SK-N-SH (cell line): ENCODE measurements around the gene TMEM74B.

Experiments
- EP300 ChIP-seq, 2 experiments: IDR thresholded peaks; 2 replicates each; pipeline versions ENCODE4 v1.4.0 to v1.6.1; 2012; ENCODE audit warnings: borderline replicate concordance in 1 of 2, low read depth in 1 of 2, low read length in 1 of 2
- GABPA ChIP-seq: IDR thresholded peaks from 2 replicates; pipeline ENCODE4 v1.4.0; 2012; ENCODE audit warnings: low read depth, mild to moderate bottlenecking
- NRF1 ChIP-seq: IDR thresholded peaks from 2 replicates; pipeline ENCODE4 v1.6.1; 2012; ENCODE audit warnings: low read depth, mild to moderate bottlenecking, low read length
- POLR2AphosphoS5 ChIP-seq: IDR thresholded peaks from 2 replicates; pipeline ENCODE4 v1.6.1; 2012; ENCODE audit warnings: low read depth, low read length
- RCOR1 ChIP-seq: fragments of 150-350 bp; IDR thresholded peaks from 2 replicates; pipeline ENCODE4 v1.6.1; 2017; ENCODE audit warnings: antibody characterized with exemption, low read length
- RXRA ChIP-seq: IDR thresholded peaks from 2 replicates; pipeline ENCODE4 v1.4.0; 2012; ENCODE audit warnings: low read depth, mild to moderate bottlenecking, borderline replicate concordance
- TAF1 ChIP-seq: IDR thresholded peaks from 2 replicates; pipeline ENCODE4 v1.6.1; 2012; ENCODE audit warnings: low read depth, mild to moderate bottlenecking, low read length, moderate library complexity, borderline replicate concordance
- ZBTB33 ChIP-seq: IDR thresholded peaks from 2 replicates; pipeline ENCODE4 v1.4.0; 2012; ENCODE audit warnings: low read depth, borderline replicate concordance
- TF ChIP-seq, protein P1 (sequence below): fragments of 200-600 bp; sonication (generic); IDR thresholded peaks from 2 replicates; pipeline ENCODE4 v1.6.1; 2017; ENCODE audit warnings: antibody characterized with exemption, mild to moderate bottlenecking, moderate library complexity
- TF ChIP-seq, protein P2 (sequence below): IDR thresholded peaks from 2 replicates; pipeline ENCODE4 v1.4.0; 2012; ENCODE audit warnings: low read depth

GRCh38 chr20:1144401-1145172, 40.2 kb downstream of the TMEM74B start:
- TF ChIP-seq, protein P1, sequence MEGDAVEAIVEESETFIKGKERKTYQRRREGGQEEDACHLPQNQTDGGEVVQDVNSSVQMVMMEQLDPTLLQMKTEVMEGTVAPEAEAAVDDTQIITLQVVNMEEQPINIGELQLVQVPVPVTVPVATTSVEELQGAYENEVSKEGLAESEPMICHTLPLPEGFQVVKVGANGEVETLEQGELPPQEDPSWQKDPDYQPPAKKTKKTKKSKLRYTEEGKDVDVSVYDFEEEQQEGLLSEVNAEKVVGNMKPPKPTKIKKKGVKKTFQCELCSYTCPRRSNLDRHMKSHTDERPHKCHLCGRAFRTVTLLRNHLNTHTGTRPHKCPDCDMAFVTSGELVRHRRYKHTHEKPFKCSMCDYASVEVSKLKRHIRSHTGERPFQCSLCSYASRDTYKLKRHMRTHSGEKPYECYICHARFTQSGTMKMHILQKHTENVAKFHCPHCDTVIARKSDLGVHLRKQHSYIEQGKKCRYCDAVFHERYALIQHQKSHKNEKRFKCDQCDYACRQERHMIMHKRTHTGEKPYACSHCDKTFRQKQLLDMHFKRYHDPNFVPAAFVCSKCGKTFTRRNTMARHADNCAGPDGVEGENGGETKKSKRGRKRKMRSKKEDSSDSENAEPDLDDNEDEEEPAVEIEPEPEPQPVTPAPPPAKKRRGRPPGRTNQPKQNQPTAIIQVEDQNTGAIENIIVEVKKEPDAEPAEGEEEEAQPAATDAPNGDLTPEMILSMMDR = no peak
- TF ChIP-seq POLR2AphosphoS5 (no peak), RXRA (no peak), NRF1 (no peak), ZBTB33 (no peak), RCOR1 (no peak), TAF1 (no peak), EP300 (IDR thresholded peaks at IDR 0.05; ENCODE audit: borderline replicate concordance in 1 of 2, low read depth in 1 of 2, low read length in 1 of 2) (no peak), GABPA (no peak)
- TF ChIP-seq, protein P2, sequence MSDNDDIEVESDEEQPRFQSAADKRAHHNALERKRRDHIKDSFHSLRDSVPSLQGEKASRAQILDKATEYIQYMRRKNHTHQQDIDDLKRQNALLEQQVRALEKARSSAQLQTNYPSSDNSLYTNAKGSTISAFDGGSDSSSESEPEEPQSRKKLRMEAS = no peak
